Loucy (cell line): ENCODE data around the gene ASTN2.

Source experiments
- H2AFZ ChIP-seq: fragments of 200-600 bp; sonication (generic); 2 replicates; pipeline ENCODE4 v1.6.0; 2016; ENCODE audit warnings: antibody characterized with exemption, mild to moderate bottlenecking, low read length, moderate library complexity
- H3F3A ChIP-seq: fragments of 200-600 bp; 2 replicates; pipeline ENCODE4 v1.6.0; 2016; ENCODE audit warnings: antibody characterized with exemption, low read depth, mild to moderate bottlenecking
- H3K27me3 ChIP-seq: fragments of 200-600 bp; sonication (generic); 2 replicates; pipeline ENCODE4 v1.6.1; 2014; ENCODE audit warnings: low read length, mild to moderate bottlenecking; ENCODE audit not compliant: insufficient read depth, poor library complexity, severe bottlenecking
- H3K36me3 ChIP-seq: fragments of 200-600 bp; sonication (generic); 2 replicates; pipeline ENCODE4 v1.6.1; 2016; ENCODE audit warnings: low read length; ENCODE audit not compliant: insufficient read depth
- H3K4me1 ChIP-seq: fragments of 200-600 bp; sonication (generic); 2 replicates; pipeline ENCODE4 v1.5.1; 2014; ENCODE audit warnings: low read length, mild to moderate bottlenecking; ENCODE audit not compliant: insufficient read depth, poor library complexity, severe bottlenecking
- H3K4me2 ChIP-seq: fragments of 200-600 bp; sonication (generic); 2 replicates; pipeline ENCODE4 v1.6.0; 2014; ENCODE audit warnings: antibody characterized with exemption, low read length, low read depth, mild to moderate bottlenecking; ENCODE audit not compliant: poor library complexity, severe bottlenecking
- H3K4me3 ChIP-seq: fragments of 200-600 bp; sonication (generic); 2 replicates; pipeline ENCODE4 v1.5.1; 2014; ENCODE audit warnings: low read length, mild to moderate bottlenecking, mixed read lengths; ENCODE audit not compliant: poor library complexity, severe bottlenecking
- H3K79me2 ChIP-seq: fragments of 200-600 bp; sonication (generic); 2 replicates; pipeline ENCODE4 v1.6.1; 2014; ENCODE audit warnings: low read length; ENCODE audit not compliant: insufficient read depth
- H3K9ac ChIP-seq: fragments of 200-600 bp; sonication (generic); 2 replicates; pipeline ENCODE4 v1.6.0; 2014; ENCODE audit warnings: mild to moderate bottlenecking, low read depth, low read length, moderate library complexity; ENCODE audit not compliant: poor library complexity, severe bottlenecking
- H3K9me2 ChIP-seq: fragments of 200-600 bp; sonication (generic); replicated peaks from 2 replicates; pipeline ENCODE4 v1.6.1; 2016; ENCODE audit warnings: low read depth, low read length, mixed read lengths
- H3K9me3 ChIP-seq: fragments of 200-600 bp; sonication (generic); 2 replicates; pipeline ENCODE4 v1.6.1; 2014; ENCODE audit warnings: mild to moderate bottlenecking, antibody characterized with exemption, low read length, low read depth; ENCODE audit not compliant: insufficient read depth
- H4K20me1 ChIP-seq: fragments of 200-600 bp; sonication (generic); 2 replicates; pipeline ENCODE4 v1.6.0; 2014; ENCODE audit warnings: antibody characterized with exemption, low read length, mild to moderate bottlenecking; ENCODE audit not compliant: insufficient read depth, poor library complexity, severe bottlenecking
- EZH2phosphoT487 ChIP-seq: fragments of 200-600 bp; IDR thresholded peaks from 2 replicates; pipeline ENCODE4 v1.6.1; 2018; ENCODE audit warnings: antibody characterized with exemption, mild to moderate bottlenecking, moderate library complexity, borderline replicate concordance
- TF ChIP-seq, protein P1 (sequence below): fragments of 200-600 bp; sonication (generic); conservative IDR thresholded peaks from 2 replicates; pipeline ENCODE4 v1.5.1; 2014; ENCODE audit warnings: mild to moderate bottlenecking, antibody characterized with exemption, low read length

The ASTN2 gene

DNA sequence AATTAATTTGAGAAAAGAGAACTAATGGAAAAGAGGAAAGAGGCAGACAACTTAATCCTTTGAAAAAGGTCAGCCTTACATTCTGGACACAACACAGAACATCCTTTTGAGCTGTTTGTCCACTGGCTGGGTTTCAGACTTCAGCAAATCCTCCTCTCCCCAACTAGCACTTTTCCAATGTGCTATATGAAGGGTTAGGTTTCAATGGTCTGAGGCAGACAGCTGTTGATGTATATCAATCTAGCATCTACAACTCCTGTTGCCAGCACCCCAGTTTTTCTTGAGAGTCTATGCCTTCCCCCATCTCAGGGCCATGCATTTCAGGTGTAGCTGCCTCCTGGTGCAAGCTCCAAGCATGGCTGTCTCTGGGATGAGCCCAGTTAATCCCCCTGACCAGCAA, 553.5 kb downstream of the ASTN2 start:
- Histone ChIP-seq H3K4me3 (no peak overlapping the region), H3K4me2 (no peak overlapping the region), H3K79me2 (no peaks in the 10 kb centered on the region), H3K9me3 (no peaks in the 10 kb centered on the region), H3K9ac (no peak overlapping the region), H2AFZ (no peak overlapping the region), H3K4me1 (no peaks in the 10 kb centered on the region), H3K27me3 (no peaks in the 10 kb centered on the region), H4K20me1 (no peaks in the 10 kb centered on the region), H3K9me2 (no peaks in the 10 kb centered on the region), H3F3A (no peaks in the 10 kb centered on the region), H3K36me3 (no peaks in the 10 kb centered on the region)
- TF ChIP-seq, protein P1, sequence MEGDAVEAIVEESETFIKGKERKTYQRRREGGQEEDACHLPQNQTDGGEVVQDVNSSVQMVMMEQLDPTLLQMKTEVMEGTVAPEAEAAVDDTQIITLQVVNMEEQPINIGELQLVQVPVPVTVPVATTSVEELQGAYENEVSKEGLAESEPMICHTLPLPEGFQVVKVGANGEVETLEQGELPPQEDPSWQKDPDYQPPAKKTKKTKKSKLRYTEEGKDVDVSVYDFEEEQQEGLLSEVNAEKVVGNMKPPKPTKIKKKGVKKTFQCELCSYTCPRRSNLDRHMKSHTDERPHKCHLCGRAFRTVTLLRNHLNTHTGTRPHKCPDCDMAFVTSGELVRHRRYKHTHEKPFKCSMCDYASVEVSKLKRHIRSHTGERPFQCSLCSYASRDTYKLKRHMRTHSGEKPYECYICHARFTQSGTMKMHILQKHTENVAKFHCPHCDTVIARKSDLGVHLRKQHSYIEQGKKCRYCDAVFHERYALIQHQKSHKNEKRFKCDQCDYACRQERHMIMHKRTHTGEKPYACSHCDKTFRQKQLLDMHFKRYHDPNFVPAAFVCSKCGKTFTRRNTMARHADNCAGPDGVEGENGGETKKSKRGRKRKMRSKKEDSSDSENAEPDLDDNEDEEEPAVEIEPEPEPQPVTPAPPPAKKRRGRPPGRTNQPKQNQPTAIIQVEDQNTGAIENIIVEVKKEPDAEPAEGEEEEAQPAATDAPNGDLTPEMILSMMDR = no peak
- no peak for TF ChIP-seq EZH2phosphoT487

DNA sequence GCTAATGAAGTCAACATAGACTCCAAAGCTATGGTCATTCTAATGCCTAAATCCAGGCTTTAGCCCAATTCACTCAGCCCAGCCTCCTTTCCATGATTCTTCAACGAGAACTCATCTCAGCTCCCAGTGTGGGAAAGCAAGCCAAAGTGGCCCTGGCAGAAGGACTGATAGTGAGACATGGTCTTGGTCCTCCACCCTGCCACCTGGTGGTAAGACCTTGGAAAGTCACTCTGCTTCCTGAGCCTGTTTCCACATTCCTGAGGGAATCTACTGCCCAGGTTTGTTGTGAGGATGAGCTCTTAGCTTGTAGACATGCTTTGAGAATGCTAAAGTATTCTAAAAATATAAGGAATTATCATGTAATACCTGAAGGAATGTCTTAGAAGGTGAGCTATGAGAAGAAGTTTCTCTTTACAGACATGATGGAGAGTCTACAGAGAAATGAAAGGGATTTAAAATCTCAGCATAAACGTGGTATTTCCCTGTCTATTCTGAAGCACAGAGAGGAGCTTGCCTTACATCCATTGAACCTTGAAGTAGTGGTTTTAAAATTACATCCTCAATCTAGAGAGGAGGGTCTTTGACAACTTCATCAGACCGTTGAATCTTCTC, 554.2 kb downstream of the ASTN2 start:
- H3K4me1 ChIP-seq = no peaks in the 10 kb centered on the region
- TF ChIP-seq, protein P1 = peak; percentile 76
- TF ChIP-seq EZH2phosphoT487 = no peak
- H3K79me2 ChIP-seq = no peaks in the 10 kb centered on the region
- H3F3A ChIP-seq = no peaks in the 10 kb centered on the region
- H3K9me3 ChIP-seq = no peaks in the 10 kb centered on the region
- no peaks in the 10 kb centered on the region for H4K20me1 ChIP-seq
- no peaks in the 10 kb centered on the region for H3K9me2 ChIP-seq
- no peak overlapping the region for H2AFZ ChIP-seq
- H3K36me3 ChIP-seq = no peaks in the 10 kb centered on the region
- no peaks in the 10 kb centered on the region for H3K27me3 ChIP-seq
- no peak overlapping the region for H3K4me3 ChIP-seq
- H3K4me2 ChIP-seq = no peak overlapping the region
- H3K9ac ChIP-seq = no peak overlapping the region

DNA sequence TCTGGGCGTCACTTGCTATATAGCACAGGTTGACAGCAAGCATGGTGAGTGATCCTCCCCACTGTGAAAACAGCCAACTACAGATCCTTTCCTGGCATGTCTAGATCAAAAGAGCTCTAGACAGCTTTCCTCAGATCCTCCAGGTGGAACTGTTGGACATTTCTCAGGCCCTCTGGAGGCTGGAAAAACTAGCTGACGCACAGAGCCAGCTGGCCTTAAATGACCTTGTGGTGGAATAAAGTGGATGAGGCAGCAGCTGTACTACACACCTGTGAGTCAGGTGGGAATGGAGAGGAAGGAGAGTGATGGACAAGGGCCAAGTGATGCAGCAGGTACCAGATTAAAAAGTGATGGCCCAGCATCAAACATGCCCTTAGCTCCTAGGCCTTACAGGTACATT, 555.1 kb downstream of the ASTN2 start:
- Histone ChIP-seq H3K27me3 (no peaks in the 10 kb centered on the region), H3K9me3 (no peaks in the 10 kb centered on the region), H2AFZ (no peak overlapping the region), H3K9me2 (no peaks in the 10 kb centered on the region), H4K20me1 (no peaks in the 10 kb centered on the region), H3K36me3 (no peaks in the 10 kb centered on the region), H3K9ac (no peak overlapping the region), H3K4me3 (no peak overlapping the region), H3K4me2 (no peak overlapping the region), H3K4me1 (no peaks in the 10 kb centered on the region), H3F3A (no peaks in the 10 kb centered on the region), H3K79me2 (no peaks in the 10 kb centered on the region)
- no peak for TF ChIP-seq EZH2phosphoT487
- TF ChIP-seq, protein P1 = no peak
